Fibroblast of peridontal ligament (primary cell): ENCODE data around the gene CCL27.

Experiments used
- DNase-seq: peaks from one replicate; pipeline ENCODE4 v3.0.0-alpha.2; 2010; ENCODE audit errors: extremely low read depth

CCL27 gene

GRCh38 chr9:34684816-34685215 is 22.4 kb upstream of the CCL27 start:
- no peak for DNase-seq

GRCh38 chr9:34684145-34684544 is 21.7 kb upstream of the CCL27 start:
- DNase-seq, result no peak

GRCh38 chr9:34675869-34676268 is 13.4 kb upstream of the CCL27 start:
- no peak for DNase-seq

GRCh38 chr9:34675048-34675714 is 12.7 kb upstream of the CCL27 start:
- peak; percentile 72 for DNase-seq

- DNase-seq, result no peak
These were observed 12.0 kb upstream of the CCL27 start for GRCh38 chr9:34674440-34674839.

GRCh38 chr9:34671307-34671706 is 8.8 kb upstream of the CCL27 start:
- no peak for DNase-seq

GRCh38 chr9:34669809-34670562 is 7.5 kb upstream of the CCL27 start:
- DNase-seq, result no peak

- DNase-seq, result peak; percentile 95
These were observed 3.2 kb upstream of the CCL27 start for GRCh38 chr9:34665381-34666250.

- DNase-seq, result no peak
These were observed 2.6 kb upstream of the CCL27 start for GRCh38 chr9:34665067-34665380.

GRCh38 chr9:34664281-34665066 is 2.0 kb upstream of the CCL27 start:
- peak; percentile 76 for DNase-seq

GRCh38 chr9:34663303-34663605 is 797 bp upstream of the CCL27 start:
- DNase-seq, result no peak

GRCh38 chr9:34659592-34660253 is 2.7 kb downstream of the CCL27 start:
- no peak for DNase-seq

GRCh38 chr9:34658461-34658860 is 4.0 kb downstream of the CCL27 start:
- DNase-seq, result no peak

- DNase-seq, result no peak
These were observed 5.5 kb downstream of the CCL27 start for GRCh38 chr9:34656992-34657391.

GRCh38 chr9:34655394-34655793 is 7.1 kb downstream of the CCL27 start:
- no peak for DNase-seq

GRCh38 chr9:34654323-34655051 is 8.0 kb downstream of the CCL27 start:
- DNase-seq, result peak; percentile 95

GRCh38 chr9:34653151-34654072 is 9.0 kb downstream of the CCL27 start:
- DNase-seq, result peak; percentile 32

- DNase-seq, result peak; percentile 24
These were observed 9.9 kb downstream of the CCL27 start for GRCh38 chr9:34652602-34653000.

GRCh38 chr9:34651876-34652601 is 10.4 kb downstream of the CCL27 start, which contains the start of gene IL11RA:
Gene IL11RA (plus strand): TSS chr9:34652185. CDS start chr9:34655218, 3,033 bp downstream.
- peak; percentile 86 for DNase-seq
